NOMO-1 treated with dmso at 0.1 percent for 144 hours (cell line): ENCODE results near the gene ZNF738.

ENCODE experiments used
- DNase-seq: peaks from one replicate; lab custom pipeline; 2025; ENCODE audit not compliant: unreplicated experiment; lab: John Stamatoyannopoulos, UW

ZNF738 gene

GRCh38 chr19:21422244-21422643 is 63.4 kb downstream of the ZNF738 start:
- DNase-seq, result no peak

- no peak for DNase-seq
These were observed 64.5 kb downstream of the ZNF738 start for GRCh38 chr19:21423057-21424041.
